ENCODE results near the gene C5orf47.
"Not testable (repeated sequence)": the region's sequence is repeated elsewhere in the genome, so short reads cannot be mapped to it uniquely, and the experiment has no call there.

C5orf47 gene

GRCh38 chr5:173970878-173971650 is 17.9 kb upstream of the C5orf47 start:
- DNase-seq (ENCODE audit: low read depth in 3 of 3), result no peak

DNA sequence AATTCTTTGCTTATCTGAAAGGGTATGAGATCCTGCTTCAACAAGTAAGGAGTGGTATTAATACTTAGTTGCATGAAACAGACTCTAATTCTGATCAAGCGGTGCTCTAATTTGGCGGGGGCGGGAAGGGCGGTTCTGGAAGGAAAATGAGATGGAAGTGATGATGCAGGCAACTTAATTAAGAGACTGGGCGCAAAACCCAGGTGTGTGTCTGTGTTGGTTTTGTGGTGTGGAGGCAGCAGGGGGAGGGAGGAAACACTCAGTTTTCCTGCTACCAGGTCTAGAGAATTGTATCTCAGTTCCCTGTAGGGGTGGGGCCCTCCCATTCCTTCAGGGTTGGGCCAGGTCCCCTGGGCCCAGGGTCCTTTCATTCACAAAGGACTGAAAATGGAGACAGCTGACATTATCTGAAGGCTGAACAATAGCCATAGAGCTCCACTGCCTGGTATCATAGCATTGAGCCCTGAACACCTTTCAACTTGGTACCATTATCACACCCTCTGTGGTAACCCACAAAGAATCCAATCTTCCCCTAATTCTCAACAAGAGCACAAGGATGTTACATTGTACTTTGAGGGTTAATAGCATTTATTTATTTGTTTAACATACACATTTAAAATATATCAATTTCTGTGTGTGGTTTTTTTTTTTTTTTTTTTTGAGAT is 17.2 kb upstream of the C5orf47 start:
- DNase-seq (ENCODE audit: low read depth in 3 of 3), result no peak

- DNase-seq (ENCODE audit: low read depth in 3 of 3), result no peak
Observed at GRCh38 chr5:173972607-173972924, 16.4 kb upstream of the C5orf47 start.

DNA sequence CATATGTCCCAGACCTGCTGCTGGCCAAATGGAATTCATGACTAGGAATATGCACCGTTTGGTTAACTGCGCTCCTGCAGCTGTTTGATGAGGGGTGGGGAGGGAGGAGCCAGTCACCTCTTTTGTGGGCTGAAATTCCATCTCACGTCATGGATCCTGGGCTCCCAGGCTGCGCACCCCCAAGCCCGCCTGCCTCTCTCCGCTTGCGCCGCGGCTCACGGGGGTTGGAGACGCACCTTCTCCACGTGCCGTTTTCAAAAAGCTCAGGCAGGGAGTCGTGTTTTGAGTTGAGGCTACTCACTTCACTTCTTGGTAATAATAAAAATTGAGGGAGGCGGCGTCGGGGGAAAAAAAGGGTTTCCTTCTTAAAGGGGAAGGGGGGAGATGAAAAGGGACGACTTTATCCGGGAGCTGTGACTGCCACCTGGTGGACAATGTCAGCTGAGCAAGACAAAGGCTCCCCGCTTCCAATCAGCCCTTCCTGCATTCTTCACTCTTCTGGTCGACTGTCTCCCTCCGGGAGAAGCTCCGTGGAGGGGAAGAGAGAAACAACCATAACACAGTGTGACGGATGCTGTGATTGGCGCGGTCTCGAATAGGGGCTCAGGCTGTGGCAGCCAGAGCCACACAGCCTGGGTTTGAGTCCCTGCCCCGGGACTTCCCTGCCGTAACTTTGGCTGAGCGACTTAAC is 15.9 kb upstream of the C5orf47 start:
- peak; percentile 55 to 60 (median 55) for DNase-seq (ENCODE audit: low read depth in 3 of 3)

DNA sequence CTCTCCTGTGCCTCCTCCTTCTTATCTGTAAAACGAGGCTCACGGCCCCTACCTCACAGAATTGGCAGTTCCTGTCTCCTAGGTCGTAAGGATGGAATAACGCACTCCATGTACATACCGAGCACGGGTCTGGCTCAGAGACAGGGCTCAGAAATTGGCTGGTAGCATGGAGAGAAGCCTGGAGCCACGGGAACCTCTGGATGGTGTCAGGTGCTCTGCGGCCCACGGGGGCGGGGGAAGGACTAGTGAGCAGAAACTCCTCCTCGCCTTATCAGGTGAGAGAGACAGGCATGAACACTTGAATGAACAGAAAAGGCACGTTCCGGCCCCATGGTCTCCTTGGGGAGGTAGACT is 15.4 kb upstream of the C5orf47 start:
- DNase-seq (ENCODE audit: low read depth in 3 of 3), result no peak

- DNase-seq (ENCODE audit: low read depth in 3 of 3), result no peak
Observed at GRCh38 chr5:173974688-173975239, 14.2 kb upstream of the C5orf47 start.

DNA sequence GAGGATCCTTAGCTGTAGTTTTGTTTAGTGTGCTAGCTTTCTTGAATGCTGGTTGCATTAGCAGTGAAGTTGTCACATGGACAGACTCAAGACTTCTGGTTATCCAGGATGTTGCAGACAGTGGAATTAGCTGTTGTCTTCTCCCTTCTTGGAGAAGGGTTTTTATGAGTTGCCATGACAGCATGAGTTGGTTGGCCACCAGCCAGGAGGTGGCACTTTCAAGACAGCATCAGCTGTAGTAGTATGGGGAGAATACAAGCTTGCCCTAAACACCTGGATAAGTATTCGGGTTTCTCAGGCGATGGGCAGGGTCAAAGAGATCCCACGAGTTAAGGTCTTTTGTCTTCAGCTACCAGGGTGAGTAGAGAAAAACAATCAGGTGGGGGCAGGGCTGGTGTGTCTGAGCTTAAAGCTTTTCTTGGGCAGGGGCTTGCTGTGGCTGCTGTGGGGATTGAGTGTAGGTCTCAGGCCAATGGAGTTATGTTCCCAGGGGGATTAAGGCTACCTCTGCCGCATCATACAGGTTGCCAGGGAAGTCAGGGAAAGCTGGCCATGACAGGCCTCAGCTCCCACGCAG is 7.7 kb upstream of the C5orf47 start:
- DNase-seq (ENCODE audit: low read depth in 3 of 3), result no peak

GRCh38 chr5:173984218-173984617 is 4.8 kb upstream of the C5orf47 start:
- DNase-seq (ENCODE audit: low read depth in 3 of 3), result no peak

DNA sequence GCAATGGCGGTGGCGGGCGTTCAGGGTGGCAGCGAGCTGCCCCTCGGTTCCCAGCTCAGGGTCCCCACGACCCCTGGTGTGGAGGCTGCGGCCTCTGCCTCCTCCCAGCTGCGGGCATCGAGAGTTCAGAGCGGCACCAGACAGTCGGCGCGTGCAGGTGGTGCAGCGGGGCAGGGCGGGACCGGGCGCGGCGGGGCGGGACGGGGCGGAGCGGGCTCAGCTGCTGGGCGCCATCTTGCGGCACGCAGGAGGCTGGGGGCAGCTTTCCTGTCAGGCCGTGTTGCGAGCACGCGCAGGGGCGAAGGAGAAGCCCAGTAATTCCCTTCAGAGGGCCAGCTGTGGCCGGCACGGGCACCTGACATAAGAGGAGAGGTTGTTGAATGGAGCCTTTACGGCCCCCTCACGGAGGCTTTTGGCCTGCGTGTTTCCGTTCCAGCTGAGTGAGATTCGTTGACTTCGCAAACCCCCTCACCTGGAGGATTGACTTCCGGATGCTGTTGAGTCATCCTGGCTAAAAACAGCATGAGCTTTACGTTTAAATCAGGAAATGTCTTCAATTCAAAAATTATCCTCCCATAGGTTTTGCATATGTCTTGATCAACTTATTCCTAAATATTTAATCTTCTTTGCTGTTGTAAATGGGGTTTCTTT is 587 bp downstream of the C5orf47 start:
- DNase-seq (ENCODE audit: low read depth in 3 of 3), result no peak

GRCh38 chr5:173997331-173997730 is 8.4 kb downstream of the C5orf47 start:
- no peak for DNase-seq (ENCODE audit: low read depth in 3 of 3)

GRCh38 chr5:173998531-173998930 is 9.6 kb downstream of the C5orf47 start:
- no peak for DNase-seq (ENCODE audit: low read depth in 3 of 3)

GRCh38 chr5:174000076-174000475 is 11.1 kb downstream of the C5orf47 start:
- no peak for DNase-seq (ENCODE audit: low read depth in 3 of 3)

- no peak for DNase-seq (ENCODE audit: low read depth in 3 of 3)
Observed at GRCh38 chr5:174003795-174004194, 14.8 kb downstream of the C5orf47 start.

DNA sequence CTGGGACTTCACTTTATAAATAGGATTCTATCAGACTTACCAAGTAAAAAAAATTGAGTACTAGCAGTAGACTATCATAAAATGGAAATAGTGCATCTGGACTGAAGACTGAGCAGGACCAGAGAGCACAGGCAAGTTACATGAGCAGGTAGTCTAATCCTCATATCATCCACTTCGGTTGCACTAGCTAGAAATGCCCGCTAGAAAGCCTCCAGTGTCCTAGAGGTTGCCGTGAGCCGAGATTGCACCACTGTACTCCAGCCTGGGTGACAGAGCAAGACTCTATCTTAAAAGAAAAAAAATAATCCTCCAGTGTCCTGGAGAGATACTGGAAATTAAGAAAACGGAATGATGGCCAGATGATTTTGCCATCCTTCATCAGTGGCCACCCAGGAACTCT is 20.0 kb downstream of the C5orf47 start:
- DNase-seq (ENCODE audit: low read depth in 3 of 3), result no peak

DNA sequence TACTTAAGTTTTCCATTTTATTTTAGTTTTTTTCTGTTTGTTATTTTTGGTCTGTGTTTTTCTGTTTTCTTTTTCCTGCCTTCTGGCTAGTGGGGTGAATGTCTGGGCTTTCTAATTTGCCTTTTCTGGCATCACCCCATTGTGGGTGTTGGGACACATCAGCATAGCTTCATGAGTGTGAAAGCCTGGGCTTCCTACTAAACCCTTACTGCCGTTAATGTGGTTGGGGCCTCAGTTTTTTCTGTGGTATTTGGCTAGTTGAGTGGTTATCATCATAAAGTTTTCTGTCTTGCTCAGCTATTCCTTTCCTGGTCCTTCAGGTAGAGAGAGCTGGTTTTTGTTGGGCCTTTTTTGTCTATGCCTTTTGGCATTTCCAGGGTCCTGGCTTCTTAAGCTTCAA is 21.4 kb downstream of the C5orf47 start:
- DNase-seq (ENCODE audit: low read depth in 3 of 3), result no peak

DNA sequence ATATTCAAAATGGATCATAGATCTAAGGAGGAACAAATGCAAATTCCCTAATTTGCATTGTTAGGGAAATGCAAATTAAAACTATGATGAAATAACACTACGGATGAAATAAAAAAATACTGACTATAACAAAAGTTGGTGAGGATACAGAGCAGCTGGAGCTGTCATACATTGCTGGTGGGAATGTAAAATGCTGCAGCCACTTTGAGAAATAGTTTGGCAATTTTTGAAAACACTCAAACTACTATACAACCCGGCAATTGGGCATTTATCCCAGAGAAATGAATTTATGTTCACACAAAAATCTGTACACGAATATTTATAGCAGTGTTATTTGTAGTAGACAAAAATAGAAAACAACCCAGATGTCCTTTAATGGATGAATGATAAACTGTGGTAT is 22.5 kb downstream of the C5orf47 start:
- DNase-seq (ENCODE audit: low read depth in 3 of 3), result no peak

DNA sequence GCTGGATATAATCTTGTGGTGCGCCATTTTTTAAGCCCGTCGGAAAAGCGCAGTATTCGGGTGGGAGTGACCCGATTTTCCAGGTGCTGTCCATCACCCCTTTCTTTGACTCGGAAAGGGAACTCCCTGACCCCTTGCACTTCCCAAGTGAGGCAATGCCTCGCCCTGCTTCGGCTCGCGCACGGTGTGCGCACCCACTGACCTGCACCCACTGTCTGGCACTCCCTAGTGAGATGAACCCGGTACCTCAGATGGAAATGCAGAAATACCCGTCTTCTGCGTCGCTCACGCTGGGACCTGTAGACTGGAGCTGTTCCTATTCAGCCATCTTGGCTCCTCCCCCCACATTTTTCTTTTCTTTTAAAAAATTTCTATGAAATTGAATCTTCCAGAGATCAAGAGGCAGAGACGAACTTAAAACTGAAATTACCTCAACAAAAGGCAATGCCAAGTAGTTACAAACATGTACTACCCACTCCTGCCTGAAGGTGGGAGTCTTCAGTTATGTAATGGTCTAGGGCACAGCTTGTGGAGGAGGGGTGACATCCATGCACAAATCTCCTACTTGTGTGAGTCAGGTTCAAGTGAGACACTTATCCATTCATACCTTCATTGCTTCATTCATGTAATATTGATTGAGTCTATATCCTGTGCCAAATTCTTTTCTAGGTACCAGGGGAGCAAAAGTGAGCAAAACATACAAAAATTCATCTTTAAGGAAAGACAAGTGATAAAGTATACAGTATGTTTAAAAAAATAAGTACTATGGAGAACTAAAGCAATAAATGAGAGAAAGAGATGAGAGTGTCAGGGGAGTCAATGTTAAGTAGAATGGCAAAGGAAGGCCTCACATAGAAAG is 31.3 kb downstream of the C5orf47 start:
- not testable (repeated sequence) for DNase-seq (ENCODE audit: low read depth in 3 of 3)

DNA sequence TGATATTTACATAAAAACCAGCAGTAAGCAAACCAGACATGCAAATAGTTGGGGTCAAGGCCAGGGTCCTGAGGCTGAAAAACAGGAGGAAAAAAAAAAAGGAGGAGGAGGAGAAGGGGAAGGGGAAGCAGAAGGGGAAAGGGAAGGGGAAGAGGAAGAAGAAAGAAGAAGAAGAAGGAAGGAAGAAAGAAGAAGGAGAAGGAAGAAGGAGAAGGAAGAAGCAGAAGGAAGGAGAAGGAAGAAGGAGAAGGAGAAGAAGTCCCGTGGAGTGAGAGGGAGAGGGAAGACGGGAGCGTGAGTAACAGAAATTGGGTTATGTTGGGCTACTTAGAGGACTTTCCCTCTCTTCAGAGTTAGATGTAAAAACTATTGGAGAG is 31.9 kb downstream of the C5orf47 start:
- no peak for DNase-seq (ENCODE audit: low read depth in 3 of 3)

- DNase-seq (ENCODE audit: low read depth in 3 of 3), result no peak
Observed at GRCh38 chr5:174022384-174023095, 33.6 kb downstream of the C5orf47 start.

- no peak for DNase-seq (ENCODE audit: low read depth in 3 of 3)
Observed at GRCh38 chr5:174030286-174030685, 41.3 kb downstream of the C5orf47 start.
